Vagina (tissue), 2 donors: Measurements from ENCODE around the gene TMPRSS11E.

Experiments used
- POLR2A ChIP-seq, 2 donors: fragments of 450-650 bp; IDR thresholded peaks; one replicate each; pipeline ENCODE4 v1.6.1; 2017; ENCODE audit warnings: antibody characterized with exemption in 2 of 2, mild to moderate bottlenecking in 2 of 2, moderate library complexity in 2 of 2
- POLR2AphosphoS5 ChIP-seq, 2 donors: sonication (generic); formaldehyde crosslinking; IDR thresholded peaks; one replicate each; pipeline ENCODE4 v1.9.0; 2017; ENCODE audit warnings: antibody characterized with exemption in 2 of 2, mild to moderate bottlenecking in 2 of 2, low read depth in 1 of 2; ENCODE audit not compliant: insufficient read depth in 1 of 2
- TF ChIP-seq, protein P1 (sequence below), 3 experiments: fragments of 450-650 bp in 2 of 3; fragments of 200-600 bp in 1 of 3; sonication (generic) in 1 of 3; IDR thresholded peaks; one replicate each; pipeline ENCODE4 v1.5.1; 2017 to 2019; ENCODE audit warnings: antibody characterized with exemption in 3 of 3, mild to moderate bottlenecking in 2 of 3, moderate library complexity in 2 of 3

DNA sequence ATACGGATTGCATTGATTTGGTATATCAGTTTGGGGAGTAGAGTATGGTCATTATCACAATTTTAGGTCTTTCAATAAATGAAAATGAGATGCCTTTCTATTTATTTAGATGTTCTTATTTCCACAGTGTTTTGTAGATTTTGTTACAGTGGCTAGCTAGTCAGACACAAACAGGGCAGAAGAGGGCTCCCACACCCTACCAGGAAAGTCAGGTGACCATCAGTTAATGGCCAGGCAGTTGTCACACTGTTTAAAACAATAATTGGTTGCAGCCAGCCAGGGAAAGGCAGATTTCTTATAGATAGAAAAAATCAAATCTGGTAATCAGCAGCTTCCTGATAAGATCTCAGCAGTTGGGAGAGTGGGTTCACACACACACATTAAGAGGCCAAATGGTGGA is 71.6 kb downstream of the TMPRSS11E start:
- TF ChIP-seq, protein P1, sequence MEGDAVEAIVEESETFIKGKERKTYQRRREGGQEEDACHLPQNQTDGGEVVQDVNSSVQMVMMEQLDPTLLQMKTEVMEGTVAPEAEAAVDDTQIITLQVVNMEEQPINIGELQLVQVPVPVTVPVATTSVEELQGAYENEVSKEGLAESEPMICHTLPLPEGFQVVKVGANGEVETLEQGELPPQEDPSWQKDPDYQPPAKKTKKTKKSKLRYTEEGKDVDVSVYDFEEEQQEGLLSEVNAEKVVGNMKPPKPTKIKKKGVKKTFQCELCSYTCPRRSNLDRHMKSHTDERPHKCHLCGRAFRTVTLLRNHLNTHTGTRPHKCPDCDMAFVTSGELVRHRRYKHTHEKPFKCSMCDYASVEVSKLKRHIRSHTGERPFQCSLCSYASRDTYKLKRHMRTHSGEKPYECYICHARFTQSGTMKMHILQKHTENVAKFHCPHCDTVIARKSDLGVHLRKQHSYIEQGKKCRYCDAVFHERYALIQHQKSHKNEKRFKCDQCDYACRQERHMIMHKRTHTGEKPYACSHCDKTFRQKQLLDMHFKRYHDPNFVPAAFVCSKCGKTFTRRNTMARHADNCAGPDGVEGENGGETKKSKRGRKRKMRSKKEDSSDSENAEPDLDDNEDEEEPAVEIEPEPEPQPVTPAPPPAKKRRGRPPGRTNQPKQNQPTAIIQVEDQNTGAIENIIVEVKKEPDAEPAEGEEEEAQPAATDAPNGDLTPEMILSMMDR (IDR thresholded peaks at IDR 0.05): no peak
- TF ChIP-seq POLR2A (IDR thresholded peaks at IDR 0.05) (no peak), POLR2AphosphoS5 (IDR thresholded peaks at IDR 0.05; ENCODE audit: insufficient read depth in 1 of 2, low read depth in 1 of 2) (no peak)
